ENCODE results near the gene DNASE1L2.

GRCh38 chr16:2234813-2235170 is 1.5 kb upstream of the DNASE1L2 start:
- no peak for TF ChIP-seq CTCF (conservative IDR thresholded peaks at IDR 0.05; ENCODE audit: low read length)
- no peak for TF ChIP-seq EZH2phosphoT487 (IDR thresholded peaks at IDR 0.05; ENCODE audit: borderline replicate concordance, low read depth, low read length)

Measured in OCI-LY7 (cell line).